ENCODE results near the gene E2F1.
"Not testable (repeated sequence)": the region's sequence is repeated elsewhere in the genome, so short reads cannot be mapped to it uniquely, and the experiment has no call there.

E2F1 gene

GRCh38 chr20:33635341-33635740 lies 50.8 kb downstream of the E2F1 start:
- Mint-ChIP-seq H3K36me3 (peaks cover 46% of the 10 kb centered on the region), H3K27ac (no peak overlapping the region), H3K27me3 (no peaks in the 10 kb centered on the region), H3K4me1 (no peaks in the 10 kb centered on the region), H3K9me3 (no peaks in the 10 kb centered on the region), H3K4me3 (no peak overlapping the region)
- no peak for ATAC-seq

DNA sequence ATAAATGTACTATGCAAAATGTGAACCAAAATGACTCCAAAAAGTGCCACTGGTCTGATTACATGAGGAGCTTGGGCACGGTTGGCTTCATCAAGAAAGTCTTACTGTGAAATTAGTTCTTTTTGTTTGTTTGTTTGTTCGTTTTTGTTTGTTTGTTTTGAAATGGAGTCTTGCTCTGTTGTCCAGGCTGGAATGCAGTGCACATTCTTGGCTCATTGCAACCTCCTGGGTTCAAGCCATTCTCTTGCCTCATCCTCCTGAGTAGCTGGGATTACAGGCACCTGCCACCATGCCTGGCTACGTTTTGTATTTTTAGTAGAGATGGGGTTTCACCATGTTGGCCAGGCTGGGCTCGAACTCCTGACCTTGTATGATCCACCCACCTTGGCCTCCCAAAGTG lies 54.3 kb downstream of the E2F1 start:
- H3K4me3 Mint-ChIP-seq, ATAC-seq, H3K27ac Mint-ChIP-seq, H3K27me3 Mint-ChIP-seq, H3K4me1 Mint-ChIP-seq, H3K9me3 Mint-ChIP-seq: not testable (repeated sequence)
- H3K36me3 Mint-ChIP-seq, result peaks cover 51% of the 10 kb centered on the region

GRCh38 chr20:33630507-33630906 lies 55.7 kb downstream of the E2F1 start:
- Mint-ChIP-seq H3K27me3 (no peaks in the 10 kb centered on the region), H3K4me1 (no peaks in the 10 kb centered on the region), H3K4me3 (no peak overlapping the region), H3K9me3 (no peaks in the 10 kb centered on the region), H3K27ac (no peak overlapping the region), H3K36me3 (peaks cover 56% of the 10 kb centered on the region)
- ATAC-seq, result no peak

- H3K4me1 Mint-ChIP-seq, result peaks cover 2% of the 10 kb centered on the region
- no peaks in the 10 kb centered on the region for H3K9me3 Mint-ChIP-seq
- peaks cover 61% of the 10 kb centered on the region for H3K36me3 Mint-ChIP-seq
- H3K27me3 Mint-ChIP-seq, result no peaks in the 10 kb centered on the region
- ATAC-seq, result no peak
- no peak overlapping the region for H3K4me3 Mint-ChIP-seq
- H3K27ac Mint-ChIP-seq, result no peak overlapping the region
These were observed 56.2 kb downstream of the E2F1 start for GRCh38 chr20:33629979-33630378.

DNA sequence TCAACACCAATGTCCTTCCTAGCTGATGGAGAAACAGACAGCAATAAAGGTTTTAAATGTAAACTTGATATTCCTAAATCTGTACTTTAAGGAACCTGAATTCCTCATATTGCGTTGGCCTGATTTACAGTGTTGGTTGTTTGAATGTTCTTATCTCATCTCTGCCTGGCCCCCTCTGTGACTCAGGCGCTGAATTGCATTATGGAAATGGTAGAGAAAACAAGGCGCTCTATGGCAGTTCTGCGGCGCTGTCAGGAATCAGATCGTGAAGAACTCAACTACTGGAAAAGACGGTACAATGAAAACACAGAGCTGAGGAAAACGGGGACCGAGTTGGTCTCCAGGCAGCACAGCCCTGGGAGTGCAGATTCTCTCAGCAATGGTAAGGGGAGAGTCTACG lies 56.7 kb downstream of the E2F1 start:
- Mint-ChIP-seq H3K27me3 (no peaks in the 10 kb centered on the region), H3K36me3 (peaks cover 66% of the 10 kb centered on the region), H3K9me3 (no peaks in the 10 kb centered on the region), H3K4me1 (peaks cover 7% of the 10 kb centered on the region), H3K4me3 (no peak overlapping the region), H3K27ac (no peak overlapping the region)
- ATAC-seq, result no peak

DNA sequence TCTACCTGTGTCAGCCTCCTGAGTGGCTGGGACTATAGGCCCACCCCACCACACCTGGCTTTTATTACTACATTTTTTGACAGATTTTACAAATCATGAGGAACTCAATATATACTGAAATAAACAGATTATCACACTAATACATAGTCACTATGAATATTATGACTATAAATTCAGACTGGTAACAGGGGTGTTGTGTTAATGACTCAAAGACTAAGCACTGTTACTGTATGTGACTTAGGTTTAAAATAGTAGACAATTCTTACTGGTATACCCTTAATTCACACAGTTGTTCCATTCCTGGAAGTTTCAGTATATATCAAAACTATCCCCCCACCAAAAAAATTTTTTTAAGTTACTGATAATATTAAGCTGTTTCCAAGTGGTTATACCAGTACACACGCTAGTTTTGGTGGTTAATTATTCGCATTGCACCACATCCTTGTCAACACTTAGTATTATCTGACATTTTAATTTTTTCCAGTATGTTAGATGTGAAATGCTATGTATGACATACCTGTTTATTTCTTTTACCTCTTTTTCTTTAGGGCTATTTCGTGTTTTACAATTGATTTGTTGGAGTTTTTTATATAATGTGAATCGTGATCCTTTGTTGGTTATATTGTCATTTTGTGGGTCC lies 58.5 kb downstream of the E2F1 start:
- no peak overlapping the region for H3K4me3 Mint-ChIP-seq
- peaks cover 14% of the 10 kb centered on the region for H3K4me1 Mint-ChIP-seq
- H3K27ac Mint-ChIP-seq, result no peak overlapping the region
- no peaks in the 10 kb centered on the region for H3K9me3 Mint-ChIP-seq
- no peaks in the 10 kb centered on the region for H3K27me3 Mint-ChIP-seq
- H3K36me3 Mint-ChIP-seq, result peaks cover 77% of the 10 kb centered on the region
- no peak for ATAC-seq

GRCh38 chr20:33626190-33626589 lies 60.0 kb downstream of the E2F1 start:
- Mint-ChIP-seq H3K27me3 (no peaks in the 10 kb centered on the region), H3K27ac (peak overlapping the region; percentile 53), H3K4me1 (peaks cover 14% of the 10 kb centered on the region), H3K36me3 (peaks cover 77% of the 10 kb centered on the region), H3K9me3 (no peaks in the 10 kb centered on the region), H3K4me3 (no peak overlapping the region)
- ATAC-seq, result no peak
